ENCODE results near the gene CLNK. TPM values are rescaled to one million over a fixed set of nuclear protein-coding genes. Genes with fewer than 3 reads are reported as not detected.

CLNK gene
- total RNA-seq, 1 experiment from 2014 or later, result not detected

GRCh38 chr4:10697086-10697485 is 12.5 kb upstream of the CLNK start:
- H3K4me2 ChIP-seq (ENCODE audit: insufficient read depth, insufficient read length, low read length), result no peak overlapping the region
- no peak overlapping the region for H2BK120ac ChIP-seq (ENCODE audit: low read depth, low read length, poor library complexity, severe bottlenecking)
- no peak overlapping the region for H3K14ac ChIP-seq (ENCODE audit: insufficient read depth, low read length)
- H3K36me3 Mint-ChIP-seq (ENCODE audit: insufficient read depth in 1 of 3, low read depth in 3 of 3), result no peaks in the 10 kb centered on the region; a peak in 1 of 7 replicates
- no CpG with 5 or more reads among the region's 5 CpGs for WGBS (ENCODE audit: extremely low coverage, insufficient read length, low lambda C conversion rate)
- H3K27me3 Mint-ChIP-seq (ENCODE audit: low read depth), result peaks cover 1% of the 10 kb centered on the region; the same call in 1 of the 2 replicates
- no peak for TF ChIP-seq CTCF (conservative IDR thresholded peaks at IDR 0.05)
- no peaks in the 10 kb centered on the region for H3K27me3 ChIP-seq (ENCODE audit: insufficient read depth, low read length)
- H3K9ac ChIP-seq (ENCODE audit: extremely low read depth, insufficient read length, low read length), result no peak overlapping the region
- no peak overlapping the region for H4K91ac ChIP-seq (ENCODE audit: insufficient read length, low read depth, low read length)
- no peak overlapping the region for H2BK15ac ChIP-seq (ENCODE audit: low read depth, low read length)
- no peaks in the 10 kb centered on the region for H3K23me2 ChIP-seq (ENCODE audit: insufficient read length, low read depth, low read length, poor library complexity, severe bottlenecking)
- H3K27ac Mint-ChIP-seq, result no peak overlapping the region
- H2AK5ac ChIP-seq (ENCODE audit: insufficient read length, low read length), result no peak overlapping the region
- no peak overlapping the region for H2AFZ ChIP-seq (ENCODE audit: low read length)
- H3K56ac ChIP-seq (ENCODE audit: insufficient read length, low read depth, low read length), result no peak overlapping the region
- no peak overlapping the region for H3K4ac ChIP-seq (ENCODE audit: low read depth, low read length)
- no peak overlapping the region for H3K4me3 Mint-ChIP-seq
- no peaks in the 10 kb centered on the region for H3K9me3 ChIP-seq (ENCODE audit: control insufficient read depth, low read depth, low read length)
- H3K79me1 ChIP-seq (ENCODE audit: insufficient read depth, low read depth, low read length, poor library complexity, severe bottlenecking), result no peaks in the 10 kb centered on the region
- no peaks in the 10 kb centered on the region for H3K79me2 ChIP-seq (ENCODE audit: insufficient read depth, low read length)
- H3K18ac ChIP-seq (ENCODE audit: insufficient read length, low read depth, low read length), result no peak overlapping the region
- H3K4me1 Mint-ChIP-seq, result no peaks in the 10 kb centered on the region
- H4K8ac ChIP-seq (replicated peaks; ENCODE audit: insufficient read length, low read depth, low read length), result no peak overlapping the region
- no peak overlapping the region for H3K27ac ChIP-seq (ENCODE audit: insufficient read length, low read depth, low read length)
- H3K9me3 Mint-ChIP-seq, result peaks cover 0 to 7% of the 10 kb centered on the region in 2 experiments; a peak in 3 of 5 replicates
- H2BK20ac ChIP-seq (ENCODE audit: low read depth, low read length, poor library complexity, severe bottlenecking), result no peak overlapping the region
- H3T11ph ChIP-seq (ENCODE audit: low read length), result no peak overlapping the region
- H2BK5ac ChIP-seq (ENCODE audit: insufficient read length, low read length), result no peak overlapping the region
- no peak overlapping the region for H3K23ac ChIP-seq (ENCODE audit: insufficient read length, low read depth, low read length)
- H4K20me1 ChIP-seq (ENCODE audit: control insufficient read depth, insufficient read depth, insufficient read length), result no peaks in the 10 kb centered on the region
- DNase-seq, result no peak
- no peak overlapping the region for H2BK12ac ChIP-seq (ENCODE audit: insufficient read length, low read depth, low read length)
- H4K5ac ChIP-seq (ENCODE audit: insufficient read length, low read depth, low read length), result no peak overlapping the region
- H3K4me1 ChIP-seq (ENCODE audit: insufficient read depth, low read length), result no peaks in the 10 kb centered on the region

Measured in H9 (cell line).